Activated CD4-positive, alpha-beta T cell treated with anti-CD3 and anti-CD28 coated beads, Interleukin-2, amount 50 U/mL, for 1 hour (primary cell): ENCODE results near the gene SH3BGRL3.
A peak's percentile ranks its signal among the peaks of the same experiment; 100 is the strongest.

ENCODE experiments used
- DNase-seq: peaks from one replicate; pipeline ENCODE4 v3.0.0-alpha.2; 2020

SH3BGRL3 gene

DNA sequence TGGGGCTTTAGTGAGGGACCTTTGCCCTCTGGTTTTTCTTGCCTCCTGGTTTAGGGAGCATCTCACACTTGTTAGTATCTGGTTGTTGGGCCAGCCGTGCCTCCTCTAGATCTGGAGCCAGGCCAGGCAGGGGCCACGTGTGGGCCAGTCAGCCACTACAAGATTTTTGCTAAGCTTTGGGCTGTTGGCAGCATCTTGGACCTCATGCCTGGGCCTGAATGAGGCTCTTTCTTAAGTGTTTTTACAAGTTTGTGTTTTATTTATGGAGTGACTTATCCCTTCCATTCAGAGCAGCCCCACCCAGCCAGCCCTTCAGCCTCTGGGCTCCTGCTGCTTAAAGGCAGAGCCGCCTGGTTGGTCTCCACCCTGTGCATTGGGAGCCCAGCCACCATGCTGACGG lies 1.6 kb upstream of the SH3BGRL3 start:
- DNase-seq, result no peak

GRCh38 chr1:26278724-26279455 lies 996 bp upstream of the SH3BGRL3 start:
- no peak for DNase-seq

- DNase-seq, result no peak
Measured at GRCh38 chr1:26280333-26281042, 602 bp downstream of the SH3BGRL3 start.

- no peak for DNase-seq
Measured at GRCh38 chr1:26281091-26281958, 1.4 kb downstream of the SH3BGRL3 start.

DNA sequence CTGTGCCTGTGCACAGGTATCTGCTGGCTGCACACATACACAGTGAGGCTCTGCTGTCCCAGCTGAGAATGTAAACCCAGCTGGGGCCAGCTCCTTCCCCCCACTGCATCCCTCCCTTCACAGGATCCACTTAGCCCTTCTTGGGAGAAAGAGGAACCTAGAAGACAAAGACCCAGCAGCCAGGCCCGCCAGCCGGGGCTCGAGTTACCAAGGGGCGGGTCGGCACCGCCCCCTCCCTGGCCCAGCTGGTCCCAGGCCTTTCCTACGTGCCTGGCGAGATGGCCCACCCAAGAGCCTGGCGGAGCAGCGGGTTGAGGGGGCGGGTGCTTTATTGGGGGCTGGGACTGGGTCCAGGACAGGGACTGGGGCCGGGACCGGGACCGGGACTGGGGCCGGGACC lies 2.1 kb downstream of the SH3BGRL3 start:
- DNase-seq, result no peak

GRCh38 chr1:26282401-26282918 lies 2.6 kb downstream of the SH3BGRL3 start:
- DNase-seq, result no peak

- DNase-seq, result no peak
Measured at GRCh38 chr1:26283279-26283853, 3.5 kb downstream of the SH3BGRL3 start.

DNA sequence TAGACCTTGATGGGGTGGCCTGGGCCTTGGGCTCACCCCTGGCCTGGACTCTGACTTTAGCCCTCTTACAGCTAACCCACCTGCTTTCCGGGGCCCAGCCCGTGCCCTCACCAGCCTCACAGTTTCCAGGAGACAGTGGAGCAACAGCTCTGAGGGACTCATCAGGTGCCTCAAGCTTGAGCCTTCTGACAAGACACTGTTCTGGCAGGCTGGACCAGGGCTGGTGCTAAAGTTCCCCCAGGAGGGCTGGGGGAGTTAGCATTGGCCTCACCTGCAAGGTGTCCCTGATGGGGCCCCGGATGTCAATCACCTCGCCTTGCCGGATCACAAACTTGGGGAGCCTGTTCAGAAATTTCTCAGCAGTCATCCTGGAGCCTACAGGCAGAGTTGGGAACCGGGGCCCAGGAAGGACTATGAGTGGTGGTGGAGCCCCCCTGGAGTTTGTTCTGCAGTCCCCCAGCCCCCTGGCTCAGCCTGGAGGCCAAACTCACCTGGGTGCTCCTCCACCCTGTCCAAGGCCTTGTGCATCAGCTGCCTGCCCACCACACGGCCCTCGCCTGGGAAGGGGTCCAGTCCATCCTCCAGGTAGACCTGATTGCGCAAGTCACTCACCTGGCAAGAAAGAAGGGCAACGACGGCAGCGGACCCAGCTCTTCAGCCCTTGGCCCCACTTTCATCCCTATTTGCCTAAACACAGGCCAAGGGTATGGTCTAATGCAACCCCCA lies 4.1 kb downstream of the SH3BGRL3 start:
- no peak for DNase-seq

GRCh38 chr1:26284597-26285347 lies 4.9 kb downstream of the SH3BGRL3 start:
- peak; percentile 94 for DNase-seq

GRCh38 chr1:26285366-26286063 lies 5.6 kb downstream of the SH3BGRL3 start:
- no peak for DNase-seq

DNA sequence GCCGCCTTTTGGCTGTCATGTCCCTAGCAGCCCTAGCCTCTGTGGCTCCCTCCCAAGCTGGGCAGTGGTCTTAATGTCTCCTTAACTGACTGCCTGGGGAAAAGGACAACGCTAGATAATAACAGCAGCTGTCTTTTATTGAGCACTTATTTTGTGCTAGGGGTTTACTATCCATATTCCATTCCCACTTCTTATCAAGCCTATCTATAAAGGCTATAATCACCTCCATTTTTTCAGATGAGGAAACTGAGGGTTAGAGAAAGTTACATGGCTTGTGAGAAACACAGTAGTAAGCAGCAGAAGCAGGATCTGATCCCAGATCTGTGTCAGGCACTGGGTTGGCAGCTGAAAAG lies 6.2 kb downstream of the SH3BGRL3 start:
- DNase-seq, result no peak

DNA sequence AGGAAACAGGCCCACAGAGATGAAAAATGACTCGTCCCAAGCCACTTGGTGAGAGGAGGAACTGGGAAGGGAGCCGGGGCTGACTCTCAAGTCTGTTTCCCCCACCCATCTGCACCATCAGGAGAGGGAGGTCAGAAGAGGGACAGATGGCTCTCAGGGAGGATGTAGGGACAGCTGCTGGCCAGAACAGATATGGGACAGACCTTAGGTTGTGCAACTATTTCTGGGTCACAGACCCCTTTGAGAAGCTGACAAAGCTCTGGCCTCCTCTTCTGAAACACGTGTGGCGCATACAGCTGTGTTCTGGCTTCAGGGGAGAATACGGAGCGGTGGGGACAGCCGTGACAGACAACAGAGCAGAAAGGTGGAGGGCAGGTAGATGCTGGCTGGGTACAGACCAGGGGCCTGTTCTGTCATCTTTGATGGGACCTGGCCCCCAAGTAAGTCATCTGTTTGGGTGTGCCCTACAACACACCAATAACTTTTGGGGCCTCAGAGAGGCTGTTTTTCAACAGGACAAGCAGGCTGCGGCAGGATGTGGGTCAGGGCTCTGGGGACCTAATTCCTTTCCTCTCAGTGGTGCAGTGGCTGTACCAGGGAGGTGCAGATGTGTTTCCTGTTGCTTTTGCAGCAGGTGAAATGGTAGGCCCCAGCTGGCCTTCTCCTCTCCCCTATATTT lies 7.3 kb downstream of the SH3BGRL3 start:
- DNase-seq, result peak; percentile 71

DNA sequence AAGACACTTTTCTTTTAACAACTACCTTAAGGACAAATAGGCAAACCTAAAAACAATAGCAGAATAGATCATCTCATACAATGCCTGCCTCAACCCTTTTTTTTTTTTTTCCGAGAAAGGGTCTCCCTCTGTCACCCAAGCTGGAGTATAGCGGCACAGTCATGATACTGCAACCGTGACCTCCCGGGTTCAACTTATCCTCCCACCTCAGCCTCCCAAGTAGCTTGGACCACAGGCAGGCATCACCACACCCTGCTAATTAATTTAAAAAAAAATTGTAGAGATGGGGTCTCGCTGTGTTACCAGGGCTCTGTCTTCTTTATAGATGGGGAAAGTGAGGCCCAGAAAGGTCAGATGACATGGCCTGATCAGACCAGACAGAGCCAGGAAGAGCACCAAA lies 7.9 kb downstream of the SH3BGRL3 start:
- DNase-seq, result no peak

DNA sequence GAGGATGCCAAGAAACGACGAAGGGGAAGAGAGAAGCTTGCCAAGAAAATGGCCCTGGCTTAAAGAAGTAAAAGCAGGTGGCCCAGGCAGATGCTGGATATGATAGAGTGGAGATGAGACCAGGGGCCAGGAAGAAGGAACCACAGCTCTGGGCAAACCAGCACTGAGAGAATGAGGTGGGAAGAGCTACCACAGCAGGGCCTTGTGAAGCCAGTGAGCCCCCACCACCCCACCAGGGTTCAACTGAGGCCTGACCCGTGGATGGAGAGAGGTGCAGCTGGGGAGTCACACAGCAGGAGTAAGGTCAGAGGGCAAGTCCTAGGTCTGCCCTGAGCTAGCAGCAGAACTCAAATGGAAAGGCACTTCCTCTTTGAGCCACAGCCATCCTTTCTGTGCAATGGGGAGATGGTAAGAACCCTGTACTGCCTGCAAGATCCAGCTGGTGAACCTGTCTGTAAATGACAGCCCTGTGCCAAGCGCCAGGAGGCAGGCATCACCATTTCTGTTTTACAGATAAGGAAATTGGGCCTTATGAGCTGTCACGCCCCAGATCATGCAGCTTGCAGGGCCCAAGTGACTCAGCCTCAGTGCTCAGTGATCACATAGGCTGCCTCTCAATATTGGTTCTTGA lies 8.5 kb downstream of the SH3BGRL3 start:
- peak; percentile 59 for DNase-seq

DNA sequence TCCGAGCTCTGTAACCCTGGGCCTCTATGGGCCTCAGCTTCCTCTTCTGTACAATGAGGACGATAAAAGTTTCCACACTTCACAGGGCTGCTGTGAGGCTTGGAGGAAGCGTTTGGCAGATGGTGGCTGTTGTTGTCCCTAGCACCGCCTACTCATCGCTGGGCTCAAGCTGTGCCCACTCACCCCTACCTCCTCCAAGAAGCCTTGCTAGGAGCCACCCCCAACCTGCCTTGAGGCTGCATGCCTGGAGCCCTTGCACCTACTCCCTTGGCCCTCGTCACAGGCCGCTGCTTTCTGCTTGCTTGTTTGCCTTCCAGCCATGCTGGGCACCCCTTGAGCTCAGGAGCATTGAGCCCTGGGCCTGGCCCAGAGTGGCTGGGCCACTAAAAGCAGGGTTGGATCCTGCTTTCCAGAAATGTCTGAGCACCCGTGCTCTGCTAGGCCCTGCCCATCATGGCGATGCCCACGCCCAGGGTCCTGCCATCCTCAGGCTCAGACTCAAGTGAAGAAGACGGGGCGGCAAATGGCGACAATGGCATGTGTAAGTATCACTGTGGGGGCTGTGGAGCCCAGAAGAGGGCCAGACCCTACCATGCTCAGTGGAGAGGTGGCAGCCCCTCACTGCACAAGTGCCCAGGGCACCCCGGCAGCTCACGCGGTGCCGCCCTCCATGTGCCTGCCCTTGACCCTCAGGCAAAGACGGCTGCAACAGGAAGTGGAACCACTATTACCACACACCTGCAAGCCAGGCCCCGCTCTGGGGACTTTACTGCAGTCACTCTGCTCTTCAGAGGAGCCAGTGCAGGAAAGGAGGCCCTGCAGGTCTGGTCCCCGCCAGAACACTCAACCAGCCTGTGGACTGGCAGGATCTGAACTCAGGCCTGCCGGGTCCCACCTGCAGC lies 9.5 kb downstream of the SH3BGRL3 start:
- no peak for DNase-seq

- no peak for DNase-seq
Measured at GRCh38 chr1:26290122-26290881, 10.4 kb downstream of the SH3BGRL3 start.

DNA sequence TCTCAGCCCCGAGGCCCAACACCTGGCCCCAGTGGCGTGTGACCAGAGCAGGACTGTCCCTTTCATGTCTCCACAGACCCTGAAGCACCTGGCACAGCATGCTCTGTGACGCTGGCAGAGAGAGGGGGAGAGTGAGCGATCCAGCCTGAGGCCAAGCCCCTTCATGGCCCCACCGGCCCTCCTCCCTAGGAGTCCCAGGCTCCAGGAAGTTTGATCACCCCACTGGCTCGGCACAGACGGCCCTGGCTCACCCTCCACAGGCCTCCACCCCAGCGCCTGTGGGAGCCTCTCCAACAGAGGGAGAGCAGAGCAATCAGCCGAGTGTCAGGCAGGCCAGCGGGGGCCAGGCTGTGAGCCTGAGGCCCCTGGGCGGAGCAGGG lies 11.0 kb downstream of the SH3BGRL3 start:
- DNase-seq, result no peak

DNA sequence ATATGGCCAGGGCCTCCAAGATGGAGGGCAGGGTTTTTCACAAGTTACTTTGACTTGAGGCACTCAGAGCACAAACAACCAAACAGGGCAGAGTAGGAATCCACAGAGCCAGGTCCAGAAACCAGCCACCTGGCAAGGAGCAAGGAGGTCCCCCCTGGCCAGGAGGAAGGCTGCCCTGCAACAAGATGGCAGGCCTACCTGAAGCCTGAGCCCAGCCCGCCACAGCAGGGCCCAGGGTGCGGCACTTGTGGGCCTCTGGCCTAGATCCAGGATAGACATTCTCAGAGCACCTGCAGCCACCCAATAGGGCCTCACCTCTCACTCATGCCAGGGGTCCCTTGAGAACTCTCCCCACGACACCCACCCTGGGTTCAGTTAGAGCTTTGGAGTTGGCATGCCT lies 11.5 kb downstream of the SH3BGRL3 start:
- no peak for DNase-seq
